Middle frontal gyrus (tissue), 1 donor: ENCODE measurements around the gene MICAL2.

Experiments
- DNase-seq: peaks from one replicate; pipeline ENCODE4 v3.0.0-alpha.2; 2015; ENCODE audit warnings: low spot score; ENCODE audit errors: extremely low spot score

The MICAL2 gene

GRCh38 chr11:12207384-12208150 is 97.2 kb downstream of the MICAL2 start:
- DNase-seq, result no peak

- DNase-seq, result no peak
These were observed 98.7 kb downstream of the MICAL2 start for GRCh38 chr11:12209096-12209495.

DNA sequence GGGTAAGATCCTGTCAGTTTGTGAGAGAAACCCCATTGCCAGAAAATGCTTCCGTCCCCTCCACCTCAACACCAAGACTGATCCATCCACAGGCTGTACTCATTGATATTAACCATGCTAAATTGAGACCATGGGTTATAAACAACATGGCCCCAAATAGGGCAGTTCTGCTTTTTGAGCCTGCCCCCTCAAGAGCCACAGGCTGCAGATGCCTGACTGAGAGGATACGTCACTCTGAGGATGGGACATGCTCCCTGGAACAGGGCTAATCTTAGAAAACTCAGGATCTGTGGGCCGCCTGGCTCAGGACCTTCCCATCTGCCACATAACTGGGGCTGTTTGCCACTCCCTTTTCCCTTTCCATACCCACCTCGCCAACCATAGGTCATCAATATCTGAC is 99.8 kb downstream of the MICAL2 start:
- DNase-seq, result no peak

GRCh38 chr11:12211331-12212065 is 101.1 kb downstream of the MICAL2 start:
- no peak for DNase-seq

- no peak for DNase-seq
These were observed 101.9 kb downstream of the MICAL2 start for GRCh38 chr11:12212174-12212820.

GRCh38 chr11:12212821-12213185 is 102.4 kb downstream of the MICAL2 start:
- no peak for DNase-seq

GRCh38 chr11:12213883-12214282 is 103.5 kb downstream of the MICAL2 start:
- DNase-seq, result no peak

DNA sequence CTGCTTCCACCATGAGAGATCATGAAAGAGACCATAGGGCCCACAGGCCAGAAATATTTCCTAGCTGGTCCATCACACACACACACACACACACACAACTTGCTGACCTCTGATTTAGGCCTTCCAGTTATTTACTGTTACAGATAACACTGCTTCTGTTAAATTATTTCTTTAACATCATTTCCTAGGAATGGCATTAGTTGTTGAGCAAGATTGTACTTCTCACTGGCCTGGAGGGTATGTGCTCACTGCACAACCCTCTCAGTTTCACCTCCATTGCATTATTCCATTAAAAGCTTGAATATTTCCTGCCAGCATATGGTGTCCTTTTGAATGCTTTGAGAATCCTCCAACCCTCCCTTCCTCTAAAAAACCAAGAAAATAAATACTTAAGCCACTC is 104.4 kb downstream of the MICAL2 start:
- DNase-seq, result no peak

GRCh38 chr11:12215181-12215593 is 104.8 kb downstream of the MICAL2 start:
- DNase-seq, result no peak

GRCh38 chr11:12216041-12216451 is 105.7 kb downstream of the MICAL2 start:
- DNase-seq, result peak; percentile 46

- no peak for DNase-seq
These were observed 106.4 kb downstream of the MICAL2 start for GRCh38 chr11:12216671-12217374.

DNA sequence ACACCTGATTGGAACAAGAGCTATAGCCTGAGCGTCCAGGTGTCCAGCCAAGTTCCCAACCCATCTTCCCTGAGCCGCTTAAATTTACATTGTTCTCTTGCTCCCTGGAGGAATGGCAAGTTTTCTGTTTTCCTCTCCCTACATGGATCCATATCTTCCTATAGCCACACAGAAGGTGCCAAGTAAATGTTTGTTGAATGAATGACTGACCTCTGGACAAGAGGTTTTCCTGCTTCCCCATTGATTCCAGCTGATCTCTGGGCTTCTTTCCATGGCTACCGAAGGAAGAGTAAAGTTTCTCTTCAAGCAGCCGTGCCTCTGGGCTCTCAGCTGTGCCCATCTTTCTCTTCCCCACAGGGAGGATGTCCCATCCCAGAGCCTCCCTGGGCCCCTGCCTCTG is 107.5 kb downstream of the MICAL2 start:
- DNase-seq, result no peak

- DNase-seq, result no peak
These were observed 108.5 kb downstream of the MICAL2 start for GRCh38 chr11:12218909-12219308.

DNA sequence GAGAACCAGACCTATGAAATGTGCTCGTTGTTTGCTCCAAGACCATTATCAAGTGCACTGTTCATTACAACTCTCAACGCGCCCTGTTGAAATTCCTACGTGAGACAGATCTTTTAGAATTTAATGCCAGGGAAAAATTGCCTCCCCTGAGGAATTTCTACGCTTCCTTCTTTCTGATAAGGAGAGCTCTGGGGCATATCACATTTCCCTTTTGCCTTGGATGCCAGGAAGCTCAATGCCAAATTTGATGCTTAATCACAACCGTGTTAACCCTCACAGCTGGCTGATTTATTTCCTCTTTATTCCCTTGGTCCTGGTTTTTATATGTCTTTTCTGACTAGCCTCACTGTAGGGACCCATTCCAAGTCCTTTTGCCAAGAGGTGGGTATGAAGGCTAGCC is 109.4 kb downstream of the MICAL2 start:
- no peak for DNase-seq

DNA sequence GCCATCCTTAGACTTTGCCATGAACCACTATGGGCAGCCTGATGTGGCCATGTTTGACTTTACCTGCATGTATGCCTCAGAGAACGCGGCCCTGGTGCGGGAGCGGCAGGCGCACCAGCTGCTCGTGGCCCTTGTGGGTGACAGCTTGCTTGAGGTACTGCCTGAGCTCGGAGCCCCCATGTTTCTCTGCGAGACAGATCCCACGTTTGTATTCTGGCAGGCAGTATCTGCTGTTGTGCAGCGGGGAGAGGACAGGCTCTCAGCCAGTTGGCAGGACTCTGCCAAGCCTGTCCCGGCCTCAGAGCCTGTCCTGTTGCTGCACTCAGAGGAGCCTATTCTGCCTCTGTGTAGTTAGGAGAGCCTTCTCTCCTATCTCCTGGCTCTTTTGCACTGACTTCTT is 109.9 kb downstream of the MICAL2 start:
- DNase-seq, result peak; percentile 65

DNA sequence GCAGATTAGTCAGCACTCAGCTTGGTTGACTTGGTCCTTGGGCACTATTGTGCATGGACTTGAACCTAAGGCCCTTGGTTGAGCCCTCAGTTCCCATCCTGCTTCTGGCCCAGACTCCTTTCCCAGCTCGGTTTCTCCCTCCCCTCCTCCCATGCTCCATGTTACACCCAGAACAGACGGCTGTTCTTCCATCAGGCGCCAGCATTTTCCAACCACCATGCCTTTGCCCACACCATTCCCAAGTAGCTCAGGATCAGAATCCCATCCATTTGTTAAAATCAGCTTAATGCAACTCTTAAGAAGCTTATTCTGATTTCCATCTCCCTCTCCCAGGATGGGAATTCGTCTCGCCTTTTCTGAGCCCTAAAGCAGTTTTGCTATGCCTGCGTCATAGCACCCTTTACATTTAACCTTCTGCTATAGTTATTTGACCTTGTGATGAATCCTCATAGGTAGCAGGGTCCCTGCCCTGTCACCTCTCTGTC is 110.7 kb downstream of the MICAL2 start:
- DNase-seq, result no peak

DNA sequence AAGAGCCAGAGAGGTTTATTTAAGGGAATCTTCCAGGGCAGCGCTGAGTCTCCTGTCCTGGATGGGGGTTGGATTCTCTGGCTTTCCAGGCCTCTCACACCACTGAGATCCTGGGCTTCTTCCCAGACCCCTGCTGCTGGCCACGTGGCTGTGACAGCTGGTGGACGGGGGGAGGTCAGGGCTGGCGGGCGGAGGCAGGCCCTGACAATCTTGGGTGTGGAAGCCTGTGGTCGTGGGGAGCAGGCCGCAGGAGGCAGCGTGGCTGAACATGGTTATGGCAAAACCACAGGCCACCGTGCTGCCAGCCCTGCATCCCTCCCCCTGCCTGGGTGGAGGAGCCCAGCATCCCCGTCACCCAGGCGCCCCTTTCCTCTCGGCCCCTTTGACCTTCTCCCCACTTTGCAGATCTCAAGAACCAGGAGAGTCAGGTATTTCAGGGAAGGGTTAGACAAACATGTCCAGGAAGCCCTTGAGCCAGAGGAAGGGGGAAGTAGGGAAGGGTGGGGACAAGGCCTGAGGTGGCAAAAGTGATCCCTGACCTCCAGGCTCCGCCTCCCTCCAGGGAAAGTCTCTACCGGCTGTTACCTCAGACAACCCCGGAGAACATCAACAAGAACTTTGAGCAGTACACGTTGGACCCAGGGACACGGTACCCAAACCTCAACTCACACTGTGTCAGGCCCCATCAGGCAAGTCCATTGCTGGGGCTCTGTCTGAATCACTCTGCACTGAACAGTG is 111.8 kb downstream of the MICAL2 start:
- DNase-seq, result no peak

- DNase-seq, result no peak
These were observed 113.6 kb downstream of the MICAL2 start for GRCh38 chr11:12223771-12224536.

DNA sequence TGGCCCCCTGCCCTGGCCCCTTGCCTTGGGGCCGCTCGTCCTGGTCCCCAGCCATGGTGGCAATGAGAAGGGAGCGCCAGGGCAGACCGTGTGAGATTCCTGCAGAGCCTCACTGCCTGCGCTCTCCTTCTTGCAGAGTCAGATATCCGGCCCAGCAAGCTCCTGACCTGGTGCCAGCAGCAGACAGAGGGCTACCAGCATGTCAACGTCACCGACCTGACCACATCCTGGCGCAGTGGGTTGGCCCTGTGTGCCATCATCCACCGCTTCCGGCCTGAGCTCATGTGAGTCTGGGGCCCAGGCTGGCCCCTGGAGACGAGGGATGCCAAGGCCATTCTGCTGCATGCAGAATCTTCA is 114.1 kb downstream of the MICAL2 start:
- DNase-seq, result no peak

- DNase-seq, result no peak
These were observed 114.8 kb downstream of the MICAL2 start for GRCh38 chr11:12225046-12225739.
